Islet of Langerhans (tissue), 1 donor: Measurements from ENCODE around the gene MYBPC2.
"Not testable (repeated sequence)": the region's sequence is repeated elsewhere in the genome, so short reads cannot be mapped to it uniquely, and the experiment has no call there.

Experiments
- FAIRE-seq: peaks from one replicate; lab custom pipeline; 2011; peaks lifted over from hg19 to GRCh38; lab: Jason Lieb, UNC

The MYBPC2 gene

DNA sequence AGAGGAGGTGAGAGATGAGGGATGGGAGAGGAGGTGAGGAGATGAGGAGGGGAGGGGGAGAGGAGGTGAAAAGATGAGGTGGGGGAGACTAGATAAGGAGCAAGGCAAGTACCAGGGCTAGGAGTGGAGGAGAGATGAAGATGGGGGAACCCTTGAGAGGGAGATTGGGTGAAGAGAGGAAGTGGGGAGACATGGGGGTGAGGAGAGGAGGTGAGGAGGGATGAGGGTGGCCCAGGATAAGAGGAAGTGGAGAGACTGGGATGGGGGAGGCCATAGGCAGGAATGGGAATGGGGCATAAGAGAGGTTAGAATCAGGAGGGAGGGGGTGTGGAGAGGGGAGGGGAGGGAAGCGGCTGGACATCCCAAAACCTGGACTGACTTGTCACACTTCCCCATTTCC, 26.9 kb downstream of the MYBPC2 start:
- FAIRE-seq = no peak

DNA sequence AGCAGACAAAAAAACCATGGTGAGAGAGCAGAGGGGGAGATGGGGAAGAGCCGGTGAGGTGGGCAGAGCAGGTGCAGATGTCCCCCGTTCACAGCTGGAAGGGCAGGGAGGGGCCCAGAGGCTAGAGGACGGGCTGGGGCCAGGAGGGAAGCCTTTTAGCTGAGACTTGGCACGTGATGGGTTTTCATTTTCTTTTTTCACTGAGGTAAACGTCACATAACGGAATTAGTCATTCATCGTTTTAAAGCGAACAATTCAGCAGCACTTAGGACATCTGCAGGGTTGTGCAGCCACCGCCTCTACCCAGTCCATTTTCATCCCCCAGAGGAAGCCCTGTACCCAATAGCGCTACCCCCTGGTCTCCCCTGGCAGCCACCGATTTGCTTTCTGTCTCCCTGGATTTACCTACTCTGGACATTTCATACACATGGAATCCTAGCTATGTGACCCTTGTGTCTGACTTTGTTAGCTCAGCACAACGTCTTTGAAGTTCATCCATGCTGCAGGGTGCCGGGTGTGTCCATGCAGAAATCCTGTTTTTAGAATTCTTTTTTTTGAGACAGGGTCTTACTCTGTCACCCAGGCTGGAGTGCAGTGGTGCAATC, 27.6 kb downstream of the MYBPC2 start:
- FAIRE-seq = no peak

GRCh38 chr19:50461066-50461875, 28.6 kb downstream of the MYBPC2 start:
- no peak for FAIRE-seq

- no peak for FAIRE-seq
These were observed 30.3 kb downstream of the MYBPC2 start for GRCh38 chr19:50462970-50463369.

- no peak for FAIRE-seq
These were observed 31.7 kb downstream of the MYBPC2 start for GRCh38 chr19:50464348-50464747.

DNA sequence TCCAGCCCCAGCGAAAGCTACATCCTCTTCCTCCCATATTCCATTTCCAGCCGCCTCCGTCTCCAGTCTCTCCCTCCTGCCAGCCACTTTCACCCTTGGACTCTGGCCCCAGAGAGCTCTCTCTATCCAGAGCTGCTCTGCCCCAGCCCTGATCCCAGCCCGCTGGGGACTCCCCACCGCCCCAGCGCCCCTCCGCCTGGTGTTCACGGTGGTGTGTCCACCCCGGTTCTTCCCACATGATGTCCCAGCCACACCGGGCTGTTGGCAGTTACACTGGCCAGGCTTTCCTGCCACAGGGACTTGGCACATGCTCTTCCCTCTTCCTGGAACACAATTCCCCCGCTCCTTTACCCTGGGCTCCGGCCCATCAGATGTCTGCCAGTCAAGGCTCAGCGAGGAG, 32.3 kb downstream of the MYBPC2 start:
- FAIRE-seq = no peak

GRCh38 chr19:50465986-50466705, 33.5 kb downstream of the MYBPC2 start:
- FAIRE-seq = no peak

DNA sequence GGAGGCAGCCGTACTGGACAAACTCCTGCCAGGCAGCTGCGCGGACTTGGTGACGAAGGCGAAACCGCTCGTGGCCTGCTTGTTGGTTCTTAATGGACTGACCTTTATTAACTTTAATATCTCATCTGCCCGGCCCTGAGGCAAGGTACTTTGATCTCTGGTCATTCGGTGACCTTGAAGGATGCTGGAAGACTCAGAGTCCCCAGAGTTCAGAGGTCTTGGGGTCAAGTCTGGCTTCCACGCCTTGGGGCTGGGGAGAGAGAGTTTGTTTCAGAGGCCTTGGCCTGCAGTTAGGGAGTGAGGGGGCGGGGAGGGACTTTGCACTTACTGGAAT, 34.0 kb downstream of the MYBPC2 start:
- no peak for FAIRE-seq

DNA sequence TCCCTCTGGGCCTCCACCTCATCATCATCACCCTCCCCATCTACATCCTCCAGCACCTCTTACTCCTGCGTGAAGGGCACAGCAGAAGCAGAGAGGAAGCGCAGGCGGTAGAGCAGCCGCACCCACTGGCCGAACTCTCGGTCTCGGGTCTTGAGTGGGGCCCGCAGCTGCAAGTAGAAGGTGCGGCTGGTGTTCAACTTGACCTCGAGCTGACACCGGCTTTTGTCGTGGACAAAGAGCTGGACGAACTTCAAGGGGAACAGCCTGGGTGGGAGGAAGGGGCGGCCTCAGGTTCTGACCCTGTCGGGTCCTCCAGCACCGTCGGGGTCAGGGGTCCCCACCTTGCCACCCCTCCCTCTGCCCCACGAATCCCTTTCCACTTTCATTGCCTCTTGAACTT, 34.9 kb downstream of the MYBPC2 start:
- FAIRE-seq = no peak

DNA sequence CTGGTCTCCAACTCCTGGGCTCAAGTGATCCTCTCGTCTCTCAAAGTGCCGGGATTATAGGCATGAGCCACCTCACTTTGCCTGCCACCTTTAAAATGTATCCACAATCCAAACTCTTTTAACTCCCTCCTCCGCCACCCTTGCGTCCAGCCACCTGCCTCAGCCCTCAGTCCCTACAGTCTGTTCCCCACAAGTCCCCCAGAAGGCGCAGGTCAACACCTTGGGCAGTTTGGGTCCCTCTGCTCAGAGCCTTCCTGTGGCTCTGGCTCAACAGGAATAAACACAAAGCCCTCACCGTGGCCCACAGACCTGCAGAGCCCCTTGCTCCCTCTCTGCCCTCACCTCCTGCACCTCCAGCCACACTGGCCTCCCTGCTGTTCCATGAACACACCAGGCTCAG, 36.1 kb downstream of the MYBPC2 start:
- no peak for FAIRE-seq

GRCh38 chr19:50473336-50473735, 40.6 kb downstream of the MYBPC2 start:
- FAIRE-seq = not testable (repeated sequence)

GRCh38 chr19:50475101-50475568, 42.4 kb downstream of the MYBPC2 start:
- FAIRE-seq = no peak

- FAIRE-seq = no peak
These were observed 43.1 kb downstream of the MYBPC2 start for GRCh38 chr19:50475736-50476223.

- FAIRE-seq = no peak
These were observed 43.7 kb downstream of the MYBPC2 start, which contains the start of the genes EMC10 and GARIN5A for GRCh38 chr19:50476224-50476906. Gene EMC10 (plus strand): TSS chr19:50476507. CDS start chr19:50476545, 38 bp downstream. Gene GARIN5A (minus strand): TSS chr19:50476848. CDS start chr19:50476388, 460 bp downstream.

DNA sequence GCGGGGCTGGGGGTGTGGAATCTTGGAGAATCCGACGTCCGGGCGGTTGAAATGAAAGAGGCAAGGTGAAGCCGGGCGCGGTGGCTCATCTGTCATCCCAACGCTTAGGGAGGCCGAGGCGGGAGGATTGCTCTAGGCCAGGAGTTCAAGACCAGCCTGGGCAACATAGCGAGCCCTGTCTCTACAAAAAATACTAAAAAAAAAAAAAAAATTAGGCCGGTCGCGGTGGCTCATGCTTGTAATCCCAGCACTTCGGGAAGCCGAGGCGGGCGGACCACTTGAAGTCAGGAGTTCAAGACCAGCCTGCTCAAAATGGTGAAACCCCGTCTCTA, 44.2 kb downstream of the MYBPC2 start:
- FAIRE-seq = no peak

DNA sequence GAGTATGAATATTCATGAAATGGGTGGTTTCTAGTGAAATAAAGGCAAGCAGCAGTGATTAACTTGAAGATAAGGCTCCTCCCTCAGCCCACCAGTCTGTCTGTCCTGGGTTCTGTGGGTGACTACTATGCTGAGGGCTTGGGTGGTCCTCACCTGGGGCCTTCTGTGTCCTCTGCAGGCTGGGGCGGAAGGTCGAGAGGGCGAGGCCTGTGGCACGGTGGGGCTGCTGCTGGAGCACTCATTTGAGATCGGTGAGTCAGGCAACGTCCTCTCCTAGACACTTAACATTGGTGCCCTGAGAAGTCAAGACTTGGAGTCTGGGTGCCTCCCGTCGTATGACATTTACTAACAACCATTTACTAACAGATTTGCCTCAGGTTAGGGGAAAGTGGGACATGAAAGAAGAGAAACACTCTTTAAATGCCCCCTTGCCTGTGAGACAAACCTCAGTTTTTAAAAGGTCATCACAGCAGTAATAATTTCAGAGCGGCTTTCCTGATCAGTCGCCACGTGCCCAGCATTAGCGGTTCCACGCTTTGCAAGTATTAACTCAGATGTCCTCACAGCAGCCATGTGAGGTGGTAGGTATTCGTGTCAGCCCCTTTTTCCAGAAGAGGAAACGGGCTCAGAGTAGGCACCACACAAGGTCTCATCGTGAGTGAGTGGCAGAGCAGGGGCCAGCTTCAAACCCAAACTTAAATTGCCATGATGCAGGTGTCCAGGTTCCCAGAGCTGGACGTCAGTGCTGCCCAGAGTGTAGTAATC, 45.2 kb downstream of the MYBPC2 start:
- no peak for FAIRE-seq

DNA sequence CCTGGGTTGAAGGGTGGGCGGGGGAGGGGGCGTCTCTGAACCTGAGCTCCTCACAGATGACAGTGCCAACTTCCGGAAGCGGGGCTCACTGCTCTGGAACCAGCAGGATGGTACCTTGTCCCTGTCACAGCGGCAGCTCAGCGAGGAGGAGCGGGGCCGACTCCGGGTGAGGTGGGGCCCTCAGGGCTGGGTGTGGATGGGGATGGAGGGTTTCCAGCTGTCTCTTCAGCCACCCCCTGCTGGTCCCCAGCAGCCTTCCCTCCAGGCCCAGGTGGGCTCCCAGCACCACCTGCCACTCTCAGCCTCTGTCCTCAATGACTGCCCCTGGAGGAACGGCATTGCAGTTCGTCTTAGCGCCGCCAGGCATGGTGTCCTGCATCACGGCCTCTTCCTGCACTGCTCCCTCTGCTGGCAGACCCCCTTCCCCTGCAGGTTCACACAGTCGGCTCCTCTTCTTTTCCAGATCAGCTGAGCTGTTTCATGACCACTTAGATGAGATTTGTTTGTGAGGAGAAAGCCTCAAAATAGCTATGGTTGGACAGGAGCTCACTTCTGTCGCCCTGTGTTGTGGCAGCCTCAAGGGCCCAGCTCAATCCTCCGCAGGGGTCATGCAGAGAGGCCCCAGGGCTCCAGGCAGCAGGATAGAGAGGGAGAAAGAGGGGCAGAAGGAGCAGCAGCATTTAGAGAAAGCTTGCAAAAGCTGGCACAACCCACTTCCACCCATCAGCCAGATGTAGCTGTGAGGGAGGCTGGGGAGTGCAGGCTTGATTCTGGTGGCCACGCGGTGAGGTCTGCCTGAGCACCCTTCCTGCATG, 46.4 kb downstream of the MYBPC2 start:
- FAIRE-seq = no peak

DNA sequence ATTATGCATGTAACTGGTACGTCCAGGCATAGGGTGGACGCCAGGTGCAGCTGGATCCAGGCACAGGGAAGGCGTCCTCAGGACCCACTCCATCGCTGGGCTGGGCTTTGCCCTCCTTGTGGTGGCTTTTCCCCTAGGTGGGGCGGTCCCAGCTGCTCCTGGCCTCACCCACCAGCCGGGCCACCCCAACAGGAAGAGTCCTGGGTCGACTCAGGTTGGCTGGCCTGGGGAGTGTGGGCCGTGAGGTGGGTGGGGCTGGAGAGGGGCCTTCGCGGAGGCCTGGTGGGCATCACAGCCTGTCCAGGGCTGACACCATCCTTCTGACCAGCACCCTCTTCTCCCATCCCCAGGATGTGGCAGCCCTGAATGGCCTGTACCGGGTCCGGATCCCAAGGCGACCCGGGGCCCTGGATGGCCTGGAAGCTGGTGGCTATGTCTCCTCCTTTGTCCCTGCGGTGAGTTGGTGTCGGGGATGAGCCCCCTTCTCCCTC, 47.1 kb downstream of the MYBPC2 start:
- FAIRE-seq = no peak

DNA sequence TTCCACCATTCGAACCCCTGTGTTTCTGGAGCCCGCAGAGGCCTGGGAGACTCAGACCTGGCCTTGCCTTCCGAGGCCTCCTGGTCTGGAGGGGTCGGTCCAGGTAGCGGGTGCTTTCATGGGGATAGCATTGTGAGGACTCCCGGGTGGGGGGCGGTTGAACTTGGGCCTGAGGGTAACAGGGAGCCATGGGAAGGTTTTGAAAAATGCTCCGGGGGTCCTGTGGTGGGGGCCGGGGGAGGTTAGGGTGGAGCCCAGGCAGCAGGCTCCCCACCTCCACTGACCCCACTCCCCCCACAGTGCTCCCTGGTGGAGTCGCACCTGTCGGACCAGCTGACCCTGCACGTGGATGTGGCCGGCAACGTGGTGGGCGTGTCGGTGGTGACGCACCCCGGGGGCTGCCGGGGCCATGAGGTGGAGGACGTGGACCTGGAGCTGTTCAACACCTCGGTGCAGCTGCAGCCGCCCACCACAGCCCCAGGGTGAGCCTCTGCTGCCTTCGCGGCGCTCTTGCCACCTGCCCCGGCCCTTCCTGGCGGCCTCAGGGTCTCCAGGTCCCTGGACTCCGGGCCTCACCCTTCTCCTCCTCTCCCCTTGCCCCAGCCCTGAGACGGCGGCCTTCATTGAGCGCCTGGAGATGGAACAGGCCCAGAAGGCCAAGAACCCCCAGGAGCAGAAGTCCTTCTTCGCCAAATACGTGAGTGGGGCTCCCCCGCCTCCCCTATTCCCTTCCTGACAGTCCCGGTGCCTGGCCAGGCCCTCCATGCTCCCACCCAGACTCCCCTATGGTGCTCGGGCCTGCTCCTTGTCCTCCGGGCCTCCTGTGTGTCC, 47.8 kb downstream of the MYBPC2 start:
- no peak for FAIRE-seq
